Small intestine (tissue), 7 donors: ENCODE measurements around the gene RICTOR. TPM values are rescaled to one million over a fixed set of nuclear protein-coding genes. Genes with fewer than 3 reads are reported as not detected.

ENCODE experiments used
- DNase-seq, 2 donors: peaks; one replicate each; pipeline versions ENCODE4 v3.0.0 to v3.0.0-alpha.2; 2013
- FAIRE-seq: peaks from 2 replicates; lab custom pipeline; 2012; peaks lifted over from hg19 to GRCh38; lab: Jason Lieb, UNC
- H3K27ac ChIP-seq, 3 donors: one replicate each; pipeline ENCODE4 v1.5.1; 2013; ENCODE audit warnings: low read length in 2 of 3, mild to moderate bottlenecking in 2 of 3, control low read depth in 1 of 3, inconsistent platforms in 1 of 3, low read depth in 1 of 3, moderate library complexity in 1 of 3
- H3K27me3 ChIP-seq, 3 donors: one replicate each; pipeline ENCODE4 v1.6.1; 2013; ENCODE audit warnings: low read length in 3 of 3, inconsistent platforms in 1 of 3; ENCODE audit not compliant: control insufficient read depth in 3 of 3, insufficient read depth in 3 of 3
- H3K36me3 ChIP-seq, 3 donors: one replicate each; pipeline ENCODE4 v1.6.1; 2013; ENCODE audit warnings: low read length in 3 of 3, inconsistent platforms in 1 of 3, low read depth in 1 of 3, mild to moderate bottlenecking in 1 of 3, moderate library complexity in 1 of 3; ENCODE audit not compliant: control insufficient read depth in 3 of 3, insufficient read depth in 2 of 3
- H3K4me1 ChIP-seq, 3 donors: one replicate each; pipeline ENCODE4 v1.6.1; 2013; ENCODE audit warnings: low read length in 2 of 3, inconsistent platforms in 1 of 3, low read depth in 1 of 3, mild to moderate bottlenecking in 1 of 3, moderate library complexity in 1 of 3; ENCODE audit not compliant: control insufficient read depth in 3 of 3, insufficient read depth in 2 of 3
- H3K4me3 ChIP-seq, 3 donors: one replicate each; pipeline ENCODE4 v1.5.1; 2013; ENCODE audit warnings: low read length in 3 of 3, control low read depth in 1 of 3, inconsistent platforms in 1 of 3, low read depth in 1 of 3, mild to moderate bottlenecking in 1 of 3, moderate library complexity in 1 of 3
- H3K9me3 ChIP-seq, 2 donors: one replicate each; pipeline ENCODE4 v1.6.1; 2013; ENCODE audit warnings: low read depth in 1 of 2, low read length in 1 of 2; ENCODE audit not compliant: control insufficient read depth in 2 of 2, insufficient read depth in 1 of 2
- WGBS, 3 donors: extraction: QIAGEN DNeasy Blood & Tissue Kit; methylation state at CpG; one replicate each; pipeline ENCODE4 v1.1.7; 2013; 5-methylcytosine and 5-hydroxymethylcytosine counted together
- polyA plus RNA-seq, 4 donors: library from polyadenylated mRNA; stranded (reverse) in 3 of 4; unstranded in 1 of 4; fragments of 200-250 nt in 3 of 4; fragments of 120-200 nt in 1 of 4; gene quantifications; one replicate each; pipeline versions ENCODE4 v1.2.1 to v1.2.3, GENCODE V29; 2013
- donor health status: healthy with polysubstance abuse.
- donor health status: control.
- donor health status: control.
- donor health status: Bipolar disorder and iron deficiency.
- donor health status: healthy.

The RICTOR gene
- polyA plus RNA-seq, 4 donors: 2.4 to 20.2 (median 3.3) TPM

- Histone ChIP-seq H3K4me1 (no peaks in the 10 kb centered on the region), H3K27me3 (no peaks in the 10 kb centered on the region), H3K9me3 (no peaks in the 10 kb centered on the region), H3K27ac (no peak overlapping the region), H3K36me3 (peaks cover 7 to 16% (median 11%) of the 10 kb centered on the region in 3 donors), H3K4me3 (no peak overlapping the region)
- DNase-seq (no peak), FAIRE-seq (no peak)
- WGBS, 3 donors: 52 to 69% (median 67%) methylated on average over 2 of the region's 2 CpGs
Measured at GRCh38 chr5:38940230-38940858, 133.9 kb downstream of the RICTOR start.

GRCh38 chr5:38938973-38939372, 135.2 kb downstream of the RICTOR start:
- Histone ChIP-seq H3K4me1 (no peaks in the 10 kb centered on the region), H3K27ac (no peak overlapping the region), H3K36me3 (peaks cover 7 to 14% (median 8%) of the 10 kb centered on the region in 3 donors), H3K9me3 (no peaks in the 10 kb centered on the region), H3K27me3 (no peaks in the 10 kb centered on the region), H3K4me3 (no peak overlapping the region)
- FAIRE-seq: no peak
- no peak for DNase-seq
- WGBS, 3 donors: 72 to 87% (median 75%) methylated on average over 1 of the region's 1 CpG

- H3K36me3 ChIP-seq: peaks cover 7 to 11% (median 7%) of the 10 kb centered on the region in 3 donors
- no peaks in the 10 kb centered on the region for H3K9me3 ChIP-seq
- no peak for FAIRE-seq
- H3K4me1 ChIP-seq: no peaks in the 10 kb centered on the region
- H3K27ac ChIP-seq: no peak overlapping the region
- no peak for DNase-seq
- no peak overlapping the region for H3K4me3 ChIP-seq
- WGBS, 3 donors: 93 to 94% (median 94%) methylated on average over 1 of the region's 1 CpG
- H3K27me3 ChIP-seq: no peaks in the 10 kb centered on the region
Measured at GRCh38 chr5:38938424-38938823, 135.8 kb downstream of the RICTOR start.

GRCh38 chr5:38936269-38936668, 137.9 kb downstream of the RICTOR start:
- Histone ChIP-seq H3K36me3 (peaks cover 0 to 6% (median 0%) of the 10 kb centered on the region in 3 donors), H3K27me3 (no peaks in the 10 kb centered on the region), H3K9me3 (no peaks in the 10 kb centered on the region), H3K4me3 (no peak overlapping the region), H3K27ac (no peak overlapping the region), H3K4me1 (no peaks in the 10 kb centered on the region)
- DNase-seq (no peak), FAIRE-seq (no peak)
- WGBS, 3 donors: 94 to 100% (median 96%) methylated on average over 6 of the region's 6 CpGs

- no peak for FAIRE-seq
- no peaks in the 10 kb centered on the region for H3K9me3 ChIP-seq
- no peaks in the 10 kb centered on the region for H3K4me1 ChIP-seq
- no peak overlapping the region for H3K27ac ChIP-seq
- no peak for DNase-seq
- peaks cover 0 to 6% (median 0%) of the 10 kb centered on the region in 3 donors for H3K36me3 ChIP-seq
- 55 to 100% (median 96%) methylated on average over 1 of the region's 1 CpG for WGBS, 3 donors
- no peaks in the 10 kb centered on the region for H3K27me3 ChIP-seq
- no peak overlapping the region for H3K4me3 ChIP-seq
Measured at GRCh38 chr5:38935437-38935836, 138.8 kb downstream of the RICTOR start.

- H3K27ac ChIP-seq: no peak overlapping the region
- H3K9me3 ChIP-seq: no peaks in the 10 kb centered on the region
- WGBS, 3 donors: 75 to 86% (median 83%) methylated on average over 4 of the region's 4 CpGs
- no peak overlapping the region for H3K4me3 ChIP-seq
- no peaks in the 10 kb centered on the region for H3K27me3 ChIP-seq
- peaks cover 0 to 6% (median 0%) of the 10 kb centered on the region in 3 donors for H3K36me3 ChIP-seq
- FAIRE-seq: no peak
- DNase-seq: no peak
- H3K4me1 ChIP-seq: no peaks in the 10 kb centered on the region
Measured at GRCh38 chr5:38932854-38933408, 141.3 kb downstream of the RICTOR start.

- 76 to 90% (median 84%) methylated on average over 4 of the region's 4 CpGs for WGBS, 3 donors
Measured at GRCh38 chr5:38931731-38932130, 142.5 kb downstream of the RICTOR start.

GRCh38 chr5:38929838-38930237, 144.4 kb downstream of the RICTOR start:
- DNase-seq (no peak), FAIRE-seq (no peak)
- no peak overlapping the region for H3K4me3 ChIP-seq
- H3K27ac ChIP-seq: no peak overlapping the region
- no peaks in the 10 kb centered on the region for H3K27me3 ChIP-seq
- H3K4me1 ChIP-seq: no peaks in the 10 kb centered on the region
- WGBS, 3 donors: 34 to 50% (median 45%) methylated on average over 2 of the region's 2 CpGs
- H3K9me3 ChIP-seq: no peaks in the 10 kb centered on the region
- H3K36me3 ChIP-seq: peaks cover 0 to 3% (median 0%) of the 10 kb centered on the region in 3 donors

More at GRCh38 chr5:38931731-38932130, 142.5 kb downstream of the RICTOR start:
- FAIRE-seq: no peak
- H3K4me3 ChIP-seq: no peak overlapping the region
- no peaks in the 10 kb centered on the region for H3K9me3 ChIP-seq
- no peak for DNase-seq
- no peak overlapping the region for H3K27ac ChIP-seq
- peaks cover 0 to 2% (median 0%) of the 10 kb centered on the region in 3 donors for H3K36me3 ChIP-seq
- no peaks in the 10 kb centered on the region for H3K4me1 ChIP-seq
- H3K27me3 ChIP-seq: no peaks in the 10 kb centered on the region
